A549 (cell line): ENCODE results near the gene ACOXL. TPM values are rescaled to one million over a fixed set of nuclear protein-coding genes. Genes with fewer than 3 reads are reported as not detected.

Experiments used
- ATAC-seq, 2 experiments: fragments of 200-7000 bp in 1 of 2; fragments of >200 bp in 1 of 2; cut with Nextera tagmentation in 1 of 2; cut with Tn5 transposase in 1 of 2; 3 replicates each; pipeline versions ENCODE4 v1.8.0 to v1.9.1; 2018 to 2020; ENCODE audit warnings: mild to moderate bottlenecking in 1 of 2, moderate library complexity in 1 of 2
- CTCF ChIA-PET: fragments of 300-600 bp; sonication (Branson Sonifier 250); formaldehyde crosslinking; extraction: SDS; loops from one replicate; lab custom pipeline; 2021; ENCODE audit warnings: antibody characterized with exemption, inconsistent platforms; lab: Yijun Ruan, JAX
- POLR2A ChIA-PET: fragments of 350-600 bp; formaldehyde crosslinking; extraction: SDS; loops from one replicate; lab custom pipeline; 2021; ENCODE audit warnings: antibody characterized with exemption, inconsistent platforms; lab: Yijun Ruan, JAX
- DNase-seq, 2 experiments: peaks; one replicate each; pipeline versions ENCODE4 v3.0.0 to v3.0.0-alpha.2; 2011 to 2016; ENCODE audit warnings: low read depth in 1 of 2, low spot score in 1 of 2
- FAIRE-seq: peaks from 2 replicates; lab custom pipeline; 2011; peaks lifted over from hg19 to GRCh38; lab: Jason Lieb, UNC
- H3K27ac ChIP-seq, 2 experiments: fragments of >200 bp; sonication (Bioruptor Twin); formaldehyde crosslinking; 3 replicates each; pipeline ENCODE4 v1.5.1; 2016 to 2017
- H3K4me1 ChIP-seq: fragments of >200 bp; sonication (Bioruptor Twin); formaldehyde crosslinking; 3 replicates; pipeline ENCODE4 v1.6.1; 2016
- H3K4me2 ChIP-seq: fragments of >200 bp; sonication (Bioruptor Twin); formaldehyde crosslinking; 3 replicates; pipeline ENCODE4 v1.6.1; 2016
- H3K4me3 ChIP-seq: fragments of >200 bp; sonication (Bioruptor Twin); formaldehyde crosslinking; 3 replicates; pipeline ENCODE4 v1.5.1; 2016
- H3K9me3 ChIP-seq: fragments of >200 bp; sonication (Bioruptor Twin); formaldehyde crosslinking; 3 replicates; pipeline ENCODE4 v1.6.1; 2016
- BHLHE40 ChIP-seq: IDR thresholded peaks from 2 replicates; pipeline ENCODE4 v1.6.1; 2012; ENCODE audit warnings: low read depth, low read length, inconsistent platforms
- CBX8 ChIP-seq: fragments of 200-600 bp; sonication (generic); IDR thresholded peaks from 2 replicates; pipeline ENCODE4 v1.6.1; 2016
- CHD4 ChIP-seq: fragments of 200-600 bp; sonication (generic); IDR thresholded peaks from 2 replicates; pipeline ENCODE4 v1.6.1; 2016; ENCODE audit warnings: antibody characterized with exemption, mild to moderate bottlenecking, borderline replicate concordance
- EHF ChIP-seq: fragments of 250-450 bp; sonication (Bioruptor Pico); IDR thresholded peaks from 2 replicates; pipeline ENCODE4 v1.5.0; 2020; ENCODE audit warnings: mild to moderate bottlenecking
- ELK1 ChIP-seq: fragments of 150-350 bp; IDR thresholded peaks from 2 replicates; pipeline ENCODE4 v1.6.1; 2014; ENCODE audit warnings: low read depth, mild to moderate bottlenecking, low read length
- EP300 ChIP-seq, 2 experiments: fragments of >200 bp; sonication (Bioruptor Twin); formaldehyde crosslinking; IDR thresholded peaks; 2 replicates in 1 of 2; 3 replicates in 1 of 2; pipeline ENCODE4 v1.6.1; 2016 to 2017
- ESRRA ChIP-seq: fragments of 150-350 bp; IDR thresholded peaks from 2 replicates; pipeline ENCODE4 v1.6.1; 2014; ENCODE audit warnings: mild to moderate bottlenecking, low read length, borderline replicate concordance
- FOSB ChIP-seq: fragments of 250-450 bp; sonication (Bioruptor Pico); IDR thresholded peaks from 2 replicates; pipeline ENCODE4 v1.5.0; 2020; ENCODE audit warnings: mild to moderate bottlenecking, moderate library complexity
- FOSL2 ChIP-seq, 2 experiments: fragments of 450-650 bp in 1 of 2; fragments of >200 bp in 1 of 2; sonication (Bioruptor Twin) in 1 of 2; formaldehyde crosslinking; IDR thresholded peaks; 2 replicates each; pipeline versions ENCODE4 v1.5.0 to v1.6.1; 2016 to 2020; ENCODE audit warnings: mild to moderate bottlenecking in 1 of 2, moderate library complexity in 1 of 2
- FOXS1 ChIP-seq: fragments of 250-450 bp; sonication (Bioruptor Pico); IDR thresholded peaks from 2 replicates; pipeline ENCODE4 v1.5.0; 2020; ENCODE audit warnings: mild to moderate bottlenecking, moderate library complexity
- GATA3 ChIP-seq: IDR thresholded peaks from 2 replicates; pipeline ENCODE4 v1.6.1; 2012; ENCODE audit warnings: borderline replicate concordance
- HDAC2 ChIP-seq: fragments of 200-600 bp; sonication (generic); IDR thresholded peaks from 2 replicates; pipeline ENCODE4 v1.6.1; 2016
- HOXA7 ChIP-seq: fragments of 250-450 bp; sonication (Bioruptor Pico); IDR thresholded peaks from 2 replicates; pipeline ENCODE4 v1.5.0; 2020; ENCODE audit warnings: mild to moderate bottlenecking, moderate library complexity
- KDM1A ChIP-seq: fragments of 200-600 bp; sonication (generic); IDR thresholded peaks from 2 replicates; pipeline ENCODE4 v1.6.1; 2016; ENCODE audit warnings: low read depth, mild to moderate bottlenecking
- KDM5A ChIP-seq: fragments of 200-600 bp; sonication (generic); IDR thresholded peaks from 2 replicates; pipeline ENCODE4 v1.6.1; 2016; ENCODE audit warnings: antibody characterized with exemption, mild to moderate bottlenecking
- MAX ChIP-seq: IDR thresholded peaks from 2 replicates; pipeline ENCODE4 v1.6.1; 2012
- MYC ChIP-seq: IDR thresholded peaks from 2 replicates; pipeline ENCODE4 v1.6.1; 2012; ENCODE audit warnings: mild to moderate bottlenecking, inconsistent platforms, low read length, improper control_type of control experiment, borderline replicate concordance
- NPAS2 ChIP-seq: fragments of 250-450 bp; sonication (Bioruptor Pico); IDR thresholded peaks from 2 replicates; pipeline ENCODE4 v1.8.0; 2022; ENCODE audit warnings: mild to moderate bottlenecking, moderate library complexity, borderline replicate concordance
- NR3C1 ChIP-seq: fragments of >200 bp; sonication (Bioruptor Twin); formaldehyde crosslinking; IDR thresholded peaks from 3 replicates; pipeline ENCODE4 v1.6.1; 2017
- PBX3 ChIP-seq: IDR thresholded peaks from 2 replicates; pipeline ENCODE4 v1.6.1; 2012
- RAD21 ChIP-seq, 2 experiments: fragments of >200 bp in 1 of 2; sonication (Bioruptor Twin) in 1 of 2; formaldehyde crosslinking in 1 of 2; IDR thresholded peaks in 1 of 2; conservative IDR thresholded peaks in 1 of 2; 2 replicates in 1 of 2; 3 replicates in 1 of 2; pipeline ENCODE4 v1.6.1; 2012 to 2018; ENCODE audit warnings: inconsistent platforms in 1 of 2
- RFX5 ChIP-seq: fragments of 450-650 bp; IDR thresholded peaks from 2 replicates; pipeline ENCODE4 v1.7.1; 2014; ENCODE audit warnings: antibody characterized with exemption, mild to moderate bottlenecking, moderate library complexity
- RNF2 ChIP-seq: fragments of 200-600 bp; sonication (generic); IDR thresholded peaks from 2 replicates; pipeline ENCODE4 v1.6.1; 2016; ENCODE audit warnings: low read depth, mild to moderate bottlenecking, antibody characterized with exemption, moderate library complexity, borderline replicate concordance
- SREBF2 ChIP-seq: fragments of 450-650 bp; IDR thresholded peaks from 2 replicates; pipeline ENCODE4 v1.6.1; 2014; ENCODE audit warnings: mild to moderate bottlenecking, moderate library complexity
- TP53 ChIP-seq: fragments of 250-450 bp; sonication (Bioruptor Pico); IDR thresholded peaks from 2 replicates; pipeline ENCODE4 v1.5.0; 2021; ENCODE audit warnings: mild to moderate bottlenecking, moderate library complexity
- WGBS: methylation state at CpG from one replicate; pipeline ENCODE4 v1.1.6; 2017; ENCODE audit errors: missing lambda C conversion rate; 5-methylcytosine and 5-hydroxymethylcytosine counted together
- polyA plus RNA-seq, 4 experiments: library from polyadenylated mRNA; depleted of rRNA in 3 of 4; stranded (reverse); fragments of >200 nt; fragmentation: RNase III in 1 of 4; extraction: RNeasy Plus Mini Kit Qiagen cat#74134 plus additional on column Dnase treatment in 1 of 4; gene quantifications; 2 replicates in 3 of 4; 3 replicates in 1 of 4; pipeline ENCODE4 v1.2.3, GENCODE V29; 2011 to 2017
- TF ChIP-seq, protein P1 (sequence below): fragments of 450-650 bp; IDR thresholded peaks from 2 replicates; pipeline ENCODE4 v1.6.1; 2014; ENCODE audit warnings: antibody characterized with exemption
- TF ChIP-seq, protein P2 (sequence below): fragments of >200 bp; sonication (Bioruptor Twin); formaldehyde crosslinking; IDR thresholded peaks from 2 replicates; pipeline ENCODE4 v1.6.1; 2016
- TF ChIP-seq, protein P3 (sequence below): fragments of 200-600 bp; sonication (generic); IDR thresholded peaks from 2 replicates; pipeline ENCODE4 v1.6.1; 2016; ENCODE audit warnings: antibody characterized with exemption, mild to moderate bottlenecking, moderate library complexity

ACOXL gene
- polyA plus RNA-seq, 2 of the 4 experiments (the other 2 are of a cell fraction), result not detected

- Histone ChIP-seq H3K9me3 (peaks cover 2% of the 10 kb centered on the region; the same call in 1 of the 3 replicates), H3K4me1 (no peaks in the 10 kb centered on the region), H3K4me2 (no peak overlapping the region), H3K4me3 (no peak overlapping the region), H3K27ac (no peak overlapping the region)
- TF ChIP-seq HDAC2 (no peak), NPAS2 (CRISPR knock-in tag) (no peak), EP300 (IDR thresholded peaks at IDR 0.05) (no peak), EHF (CRISPR knock-in tag) (no peak), NR3C1 (no peak), CBX8 (no peak), PBX3 (no peak), CHD4 (no peak), TP53 (CRISPR knock-in tag) (no peak), FOSL2 (IDR thresholded peaks at IDR 0.05) (no peak), FOSL2 (CRISPR knock-in tag; IDR thresholded peaks at IDR 0.05) (no peak), FOSB (no peak), HOXA7 (CRISPR knock-in tag) (no peak), RFX5 (no peak)
- TF ChIP-seq, protein P1, sequence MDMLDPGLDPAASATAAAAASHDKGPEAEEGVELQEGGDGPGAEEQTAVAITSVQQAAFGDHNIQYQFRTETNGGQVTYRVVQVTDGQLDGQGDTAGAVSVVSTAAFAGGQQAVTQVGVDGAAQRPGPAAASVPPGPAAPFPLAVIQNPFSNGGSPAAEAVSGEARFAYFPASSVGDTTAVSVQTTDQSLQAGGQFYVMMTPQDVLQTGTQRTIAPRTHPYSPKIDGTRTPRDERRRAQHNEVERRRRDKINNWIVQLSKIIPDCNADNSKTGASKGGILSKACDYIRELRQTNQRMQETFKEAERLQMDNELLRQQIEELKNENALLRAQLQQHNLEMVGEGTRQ, result no peak
- ATAC-seq, result no peak
- CTCF ChIA-PET, result interaction anchor here (0.6 to 1.4 kb wide), 2 partner anchors 11 to 1332 kb away, joined by 3 to 6 read pairs; no protein-coding TSS in a partner anchor
- POLR2A ChIA-PET, result no interaction called here
- 33% methylated on average over 3 of the region's 3 CpGs for WGBS
- FAIRE-seq, result no peak
- no peak for DNase-seq
Measured at GRCh38 chr2:110766291-110766690, 33.9 kb downstream of the ACOXL start.

- Histone ChIP-seq H3K4me2 (no peak overlapping the region), H3K4me1 (no peaks in the 10 kb centered on the region), H3K27ac (no peak overlapping the region), H3K9me3 (peaks cover 2% of the 10 kb centered on the region; the same call in 1 of the 3 replicates), H3K4me3 (no peak overlapping the region)
- DNase-seq, result no peak
- POLR2A ChIA-PET, result no interaction called here
- WGBS, result 36% methylated on average over 10 of the region's 10 CpGs
- TF ChIP-seq, protein P1, result no peak
- TF ChIP-seq EP300 (IDR thresholded peaks at IDR 0.05) (no peak), ELK1 (no peak), SREBF2 (no peak), RAD21 (conservative IDR thresholded peaks at IDR 0.05 in 1 of 2, IDR thresholded peaks at IDR 0.05 in 1 of 2) (no peak), MAX (no peak), RNF2 (no peak), BHLHE40 (no peak), KDM5A (no peak), FOXS1 (CRISPR knock-in tag) (no peak), HDAC2 (no peak), NPAS2 (CRISPR knock-in tag) (no peak), MYC (no peak), RFX5 (no peak), TP53 (CRISPR knock-in tag) (no peak), ESRRA (no peak), GATA3 (no peak), KDM1A (no peak)
- TF ChIP-seq, protein P2, sequence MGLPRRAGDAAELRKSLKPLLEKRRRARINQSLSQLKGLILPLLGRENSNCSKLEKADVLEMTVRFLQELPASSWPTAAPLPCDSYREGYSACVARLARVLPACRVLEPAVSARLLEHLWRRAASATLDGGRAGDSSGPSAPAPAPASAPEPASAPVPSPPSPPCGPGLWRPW, result no peak
- TF ChIP-seq, protein P3, sequence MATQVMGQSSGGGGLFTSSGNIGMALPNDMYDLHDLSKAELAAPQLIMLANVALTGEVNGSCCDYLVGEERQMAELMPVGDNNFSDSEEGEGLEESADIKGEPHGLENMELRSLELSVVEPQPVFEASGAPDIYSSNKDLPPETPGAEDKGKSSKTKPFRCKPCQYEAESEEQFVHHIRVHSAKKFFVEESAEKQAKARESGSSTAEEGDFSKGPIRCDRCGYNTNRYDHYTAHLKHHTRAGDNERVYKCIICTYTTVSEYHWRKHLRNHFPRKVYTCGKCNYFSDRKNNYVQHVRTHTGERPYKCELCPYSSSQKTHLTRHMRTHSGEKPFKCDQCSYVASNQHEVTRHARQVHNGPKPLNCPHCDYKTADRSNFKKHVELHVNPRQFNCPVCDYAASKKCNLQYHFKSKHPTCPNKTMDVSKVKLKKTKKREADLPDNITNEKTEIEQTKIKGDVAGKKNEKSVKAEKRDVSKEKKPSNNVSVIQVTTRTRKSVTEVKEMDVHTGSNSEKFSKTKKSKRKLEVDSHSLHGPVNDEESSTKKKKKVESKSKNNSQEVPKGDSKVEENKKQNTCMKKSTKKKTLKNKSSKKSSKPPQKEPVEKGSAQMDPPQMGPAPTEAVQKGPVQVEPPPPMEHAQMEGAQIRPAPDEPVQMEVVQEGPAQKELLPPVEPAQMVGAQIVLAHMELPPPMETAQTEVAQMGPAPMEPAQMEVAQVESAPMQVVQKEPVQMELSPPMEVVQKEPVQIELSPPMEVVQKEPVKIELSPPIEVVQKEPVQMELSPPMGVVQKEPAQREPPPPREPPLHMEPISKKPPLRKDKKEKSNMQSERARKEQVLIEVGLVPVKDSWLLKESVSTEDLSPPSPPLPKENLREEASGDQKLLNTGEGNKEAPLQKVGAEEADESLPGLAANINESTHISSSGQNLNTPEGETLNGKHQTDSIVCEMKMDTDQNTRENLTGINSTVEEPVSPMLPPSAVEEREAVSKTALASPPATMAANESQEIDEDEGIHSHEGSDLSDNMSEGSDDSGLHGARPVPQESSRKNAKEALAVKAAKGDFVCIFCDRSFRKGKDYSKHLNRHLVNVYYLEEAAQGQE, result no peak
- FAIRE-seq, result no peak
- ATAC-seq, result no peak
- CTCF ChIA-PET, result interaction anchor here (1.2 kb wide), 1 partner anchor 16 kb away, joined by 3 read pairs; no protein-coding TSS in a partner anchor
Measured at GRCh38 chr2:110768591-110768990, 36.2 kb downstream of the ACOXL start.
